GM12878 (cell line): ENCODE measurements around the gene AKR1B1.

ENCODE experiments used
- TF ChIP-seq, protein P1 (sequence below): fragments of 450-650 bp; formaldehyde crosslinking; IDR thresholded peaks from 2 replicates; pipeline ENCODE4 v1.5.0; 2022; ENCODE audit warnings: mild to moderate bottlenecking, missing genetic modification characterization
- TF ChIP-seq, protein P2 (sequence below), 3 experiments: IDR thresholded peaks in 2 of 3; conservative IDR thresholded peaks in 1 of 3; 2 replicates each; pipeline ENCODE4 v1.5.1; 2011; ENCODE audit warnings: low read depth in 3 of 3, low read length in 3 of 3, mild to moderate bottlenecking in 3 of 3, control low read depth in 2 of 3, moderate library complexity in 2 of 3, inconsistent platforms in 1 of 3, mixed read lengths in 1 of 3; ENCODE audit not compliant: control insufficient read depth in 2 of 3, insufficient read depth in 1 of 3; ENCODE audit errors: extremely low read depth in 1 of 3

DNA sequence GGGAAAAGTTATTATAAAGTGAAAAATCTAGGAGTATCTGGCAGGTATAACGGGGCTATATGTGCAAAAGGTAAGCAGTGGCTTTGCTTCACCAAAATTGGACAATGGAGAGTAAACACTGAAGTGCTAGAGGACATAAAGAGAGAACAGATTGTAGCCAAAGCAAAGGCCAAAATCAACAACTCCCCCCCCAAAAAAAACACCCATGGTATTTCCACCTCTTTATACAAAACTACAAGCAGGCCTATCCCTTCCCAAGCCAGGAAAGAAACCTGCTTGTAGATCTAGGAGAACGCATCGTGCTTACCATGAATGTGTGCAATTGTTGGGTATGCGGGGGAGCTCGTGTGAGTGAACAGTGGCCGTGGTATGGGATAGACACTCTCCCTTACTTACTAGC is 9.2 kb upstream of the AKR1B1 start:
- TF ChIP-seq, protein P1, sequence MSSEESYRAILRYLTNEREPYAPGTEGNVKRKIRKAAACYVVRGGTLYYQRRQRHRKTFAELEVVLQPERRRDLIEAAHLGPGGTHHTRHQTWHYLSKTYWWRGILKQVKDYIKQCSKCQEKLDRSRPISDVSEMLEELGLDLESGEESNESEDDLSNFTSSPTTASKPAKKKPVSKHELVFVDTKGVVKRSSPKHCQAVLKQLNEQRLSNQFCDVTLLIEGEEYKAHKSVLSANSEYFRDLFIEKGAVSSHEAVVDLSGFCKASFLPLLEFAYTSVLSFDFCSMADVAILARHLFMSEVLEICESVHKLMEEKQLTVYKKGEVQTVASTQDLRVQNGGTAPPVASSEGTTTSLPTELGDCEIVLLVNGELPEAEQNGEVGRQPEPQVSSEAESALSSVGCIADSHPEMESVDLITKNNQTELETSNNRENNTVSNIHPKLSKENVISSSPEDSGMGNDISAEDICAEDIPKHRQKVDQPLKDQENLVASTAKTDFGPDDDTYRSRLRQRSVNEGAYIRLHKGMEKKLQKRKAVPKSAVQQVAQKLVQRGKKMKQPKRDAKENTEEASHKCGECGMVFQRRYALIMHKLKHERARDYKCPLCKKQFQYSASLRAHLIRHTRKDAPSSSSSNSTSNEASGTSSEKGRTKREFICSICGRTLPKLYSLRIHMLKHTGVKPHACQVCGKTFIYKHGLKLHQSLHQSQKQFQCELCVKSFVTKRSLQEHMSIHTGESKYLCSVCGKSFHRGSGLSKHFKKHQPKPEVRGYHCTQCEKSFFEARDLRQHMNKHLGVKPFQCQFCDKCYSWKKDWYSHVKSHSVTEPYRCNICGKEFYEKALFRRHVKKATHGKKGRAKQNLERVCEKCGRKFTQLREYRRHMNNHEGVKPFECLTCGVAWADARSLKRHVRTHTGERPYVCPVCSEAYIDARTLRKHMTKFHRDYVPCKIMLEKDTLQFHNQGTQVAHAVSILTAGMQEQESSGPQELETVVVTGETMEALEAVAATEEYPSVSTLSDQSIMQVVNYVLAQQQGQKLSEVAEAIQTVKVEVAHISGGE (CRISPR knock-in tag), result no peak
- TF ChIP-seq, protein P2, sequence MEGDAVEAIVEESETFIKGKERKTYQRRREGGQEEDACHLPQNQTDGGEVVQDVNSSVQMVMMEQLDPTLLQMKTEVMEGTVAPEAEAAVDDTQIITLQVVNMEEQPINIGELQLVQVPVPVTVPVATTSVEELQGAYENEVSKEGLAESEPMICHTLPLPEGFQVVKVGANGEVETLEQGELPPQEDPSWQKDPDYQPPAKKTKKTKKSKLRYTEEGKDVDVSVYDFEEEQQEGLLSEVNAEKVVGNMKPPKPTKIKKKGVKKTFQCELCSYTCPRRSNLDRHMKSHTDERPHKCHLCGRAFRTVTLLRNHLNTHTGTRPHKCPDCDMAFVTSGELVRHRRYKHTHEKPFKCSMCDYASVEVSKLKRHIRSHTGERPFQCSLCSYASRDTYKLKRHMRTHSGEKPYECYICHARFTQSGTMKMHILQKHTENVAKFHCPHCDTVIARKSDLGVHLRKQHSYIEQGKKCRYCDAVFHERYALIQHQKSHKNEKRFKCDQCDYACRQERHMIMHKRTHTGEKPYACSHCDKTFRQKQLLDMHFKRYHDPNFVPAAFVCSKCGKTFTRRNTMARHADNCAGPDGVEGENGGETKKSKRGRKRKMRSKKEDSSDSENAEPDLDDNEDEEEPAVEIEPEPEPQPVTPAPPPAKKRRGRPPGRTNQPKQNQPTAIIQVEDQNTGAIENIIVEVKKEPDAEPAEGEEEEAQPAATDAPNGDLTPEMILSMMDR (IDR thresholded peaks at IDR 0.05 in 2 of 3, conservative IDR thresholded peaks at IDR 0.05 in 1 of 3; ENCODE audit: control insufficient read depth in 2 of 3, extremely low read depth in 1 of 3, insufficient read depth in 1 of 3, low read depth in 3 of 3, low read length in 3 of 3), result no peak
